ENCODE results near the gene EVC2.

Gene EVC2

GRCh38 chr4:5708449-5709206 is at the start of gene EVC2:
TSS of gene EVC2 (minus strand) at chr4:5708559. CDS start at chr4:5708513, 46 bp downstream.
- no peak for DNase-seq (ENCODE audit: low read depth in 2 of 2)

- DNase-seq (ENCODE audit: low read depth in 2 of 2), result no peak
Measured at GRCh38 chr4:5757954-5758353, 49.6 kb upstream of the EVC2 start.

- no peak for DNase-seq (ENCODE audit: low read depth in 2 of 2)
Measured at GRCh38 chr4:5757536-5757935, 49.2 kb upstream of the EVC2 start.

- DNase-seq (ENCODE audit: low read depth in 2 of 2), result no peak
Measured at GRCh38 chr4:5757091-5757490, 48.7 kb upstream of the EVC2 start.

- no peak for DNase-seq (ENCODE audit: low read depth in 2 of 2)
Measured at GRCh38 chr4:5756271-5756670, 47.9 kb upstream of the EVC2 start.

GRCh38 chr4:5755679-5756078 is 47.3 kb upstream of the EVC2 start:
- DNase-seq (ENCODE audit: low read depth in 2 of 2), result no peak

GRCh38 chr4:5755161-5755560 is 46.8 kb upstream of the EVC2 start:
- DNase-seq (ENCODE audit: low read depth in 2 of 2), result no peak

GRCh38 chr4:5754529-5754881 is 46.1 kb upstream of the EVC2 start:
- no peak for DNase-seq (ENCODE audit: low read depth in 2 of 2)

- no peak for DNase-seq (ENCODE audit: low read depth in 2 of 2)
Measured at GRCh38 chr4:5753766-5754528, 45.6 kb upstream of the EVC2 start.

- DNase-seq (ENCODE audit: low read depth in 2 of 2), result no peak
Measured at GRCh38 chr4:5753366-5753765, 45.0 kb upstream of the EVC2 start.

GRCh38 chr4:5752376-5753184 is 44.2 kb upstream of the EVC2 start:
- DNase-seq (ENCODE audit: low read depth in 2 of 2), result no peak

- no peak for DNase-seq (ENCODE audit: low read depth in 2 of 2)
Measured at GRCh38 chr4:5751666-5752375, 43.5 kb upstream of the EVC2 start.

GRCh38 chr4:5750946-5751665 is 42.7 kb upstream of the EVC2 start:
- no peak for DNase-seq (ENCODE audit: low read depth in 2 of 2)

- no peak for DNase-seq (ENCODE audit: low read depth in 2 of 2)
Measured at GRCh38 chr4:5750052-5750945, 41.9 kb upstream of the EVC2 start.

GRCh38 chr4:5749568-5749967 is 41.2 kb upstream of the EVC2 start:
- no peak for DNase-seq (ENCODE audit: low read depth in 2 of 2)

- no peak for DNase-seq (ENCODE audit: low read depth in 2 of 2)
Measured at GRCh38 chr4:5747738-5748375, 39.5 kb upstream of the EVC2 start.

GRCh38 chr4:5746829-5747737 is 38.7 kb upstream of the EVC2 start:
- no peak for DNase-seq (ENCODE audit: low read depth in 2 of 2)

GRCh38 chr4:5746250-5746649 is 37.9 kb upstream of the EVC2 start:
- DNase-seq (ENCODE audit: low read depth in 2 of 2), result no peak

GRCh38 chr4:5742968-5743367 is 34.6 kb upstream of the EVC2 start:
- DNase-seq (ENCODE audit: low read depth in 2 of 2), result no peak

Data from activated CD4-positive, alpha-beta T cell treated with anti-CD3 and anti-CD28 coated beads for 24 hours (primary cell).